NCI-H146 treated with DMSO at 0.1 percent for 48 hours (cell line): ENCODE results near the gene KLHDC7B.
"Not testable (repeated sequence)": the region's sequence is repeated elsewhere in the genome, so short reads cannot be mapped to it uniquely, and the experiment has no call there.

Experiments used
- DNase-seq: peaks from one replicate; lab custom pipeline; 2025; ENCODE audit not compliant: unreplicated experiment; lab: John Stamatoyannopoulos, UW

KLHDC7B gene

GRCh38 chr22:50517495-50518260, 28.0 kb upstream of the KLHDC7B start:
- no peak for DNase-seq

GRCh38 chr22:50518606-50519005, 27.1 kb upstream of the KLHDC7B start:
- no peak for DNase-seq

DNA sequence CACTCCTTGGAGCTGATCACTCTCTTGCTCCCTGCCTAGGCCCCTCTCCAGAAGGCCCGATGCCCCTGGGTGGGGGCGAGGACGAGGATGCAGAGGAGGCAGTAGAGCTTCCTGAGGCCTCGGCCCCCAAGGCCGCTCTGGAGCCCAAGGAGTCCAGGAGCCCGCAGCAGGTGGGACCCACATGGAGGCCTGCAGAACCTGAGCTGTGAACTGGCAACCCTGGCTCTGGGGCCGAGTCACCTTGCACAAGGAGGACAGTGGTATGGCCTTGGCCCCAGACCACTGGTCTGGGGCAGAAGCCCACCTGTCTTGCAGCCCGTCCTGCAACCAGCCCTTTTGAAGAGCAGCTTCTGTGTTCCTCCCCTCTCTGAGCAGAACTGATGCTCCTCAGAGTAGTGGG, 26.5 kb upstream of the KLHDC7B start:
- DNase-seq = no peak

DNA sequence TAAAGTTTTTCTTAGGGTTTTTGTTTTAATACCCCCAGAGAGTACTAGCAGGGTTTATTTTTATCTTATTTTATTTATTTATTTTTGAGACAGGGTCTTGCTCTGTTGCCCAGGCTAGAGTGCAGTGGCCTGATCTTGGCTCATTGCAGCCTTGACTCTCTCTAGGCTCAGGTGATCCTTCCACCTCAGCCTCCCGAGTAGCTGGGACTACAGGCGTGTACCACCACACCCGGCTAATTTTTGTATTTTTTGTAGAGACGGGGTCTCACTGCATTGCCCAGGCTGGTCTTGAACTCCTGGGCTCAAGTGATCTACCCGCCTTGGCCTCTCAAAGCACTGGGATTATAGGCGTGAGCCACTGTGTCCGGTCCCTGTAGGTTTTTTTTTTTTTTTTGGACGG, 25.5 kb upstream of the KLHDC7B start:
- DNase-seq = not testable (repeated sequence)

GRCh38 chr22:50520826-50521453, 24.8 kb upstream of the KLHDC7B start:
- DNase-seq = no peak

DNA sequence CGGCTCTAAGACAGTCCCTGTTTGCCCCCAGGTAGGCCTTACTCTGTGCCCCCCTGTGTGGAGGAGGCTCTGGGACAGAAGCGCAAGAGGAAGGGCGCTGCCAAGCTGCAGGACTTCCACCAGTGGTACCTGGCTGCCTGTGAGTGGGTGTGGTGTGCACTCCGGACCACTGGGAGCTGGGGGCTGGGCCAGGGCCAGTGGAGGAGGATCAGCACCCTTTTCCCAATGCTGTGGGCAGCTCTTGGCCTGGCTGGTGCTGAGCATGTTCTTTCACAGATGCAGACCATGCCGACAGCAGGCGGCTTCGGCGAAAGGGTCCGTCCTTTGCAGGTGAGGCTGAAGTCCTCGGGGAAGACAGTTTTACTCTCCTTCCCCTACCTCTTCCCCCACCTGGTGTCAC, 24.0 kb upstream of the KLHDC7B start:
- no peak for DNase-seq

DNA sequence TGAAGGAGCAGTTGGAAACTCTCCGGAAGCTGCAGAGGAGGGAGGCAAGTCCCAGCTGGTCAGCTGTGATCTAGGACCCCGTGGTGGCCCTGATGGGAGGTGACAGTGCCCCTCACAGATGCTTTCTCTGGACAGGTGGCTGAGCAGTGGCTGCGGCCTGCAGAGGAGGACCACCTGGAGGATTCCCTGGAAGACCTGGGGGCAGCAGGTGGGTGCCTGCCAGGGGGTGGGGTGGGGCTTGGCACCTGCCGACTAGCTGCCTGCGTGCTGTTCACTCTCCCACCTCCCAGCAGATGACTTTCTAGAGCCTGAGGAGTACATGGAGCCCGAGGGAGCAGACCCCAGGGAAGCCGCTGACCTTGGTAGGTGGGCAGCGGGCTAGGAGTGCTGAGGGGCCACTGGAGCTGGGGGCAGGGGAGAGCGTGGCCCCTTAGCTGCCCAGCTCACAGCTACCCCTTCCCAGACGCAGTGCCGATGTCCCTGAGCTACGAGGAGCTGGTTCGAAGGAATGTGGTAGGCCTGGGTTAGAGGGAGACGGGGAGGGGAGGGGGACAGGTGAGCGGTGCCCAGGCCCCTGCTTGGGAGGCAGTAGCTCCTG, 23.4 kb upstream of the KLHDC7B start:
- no peak for DNase-seq

DNA sequence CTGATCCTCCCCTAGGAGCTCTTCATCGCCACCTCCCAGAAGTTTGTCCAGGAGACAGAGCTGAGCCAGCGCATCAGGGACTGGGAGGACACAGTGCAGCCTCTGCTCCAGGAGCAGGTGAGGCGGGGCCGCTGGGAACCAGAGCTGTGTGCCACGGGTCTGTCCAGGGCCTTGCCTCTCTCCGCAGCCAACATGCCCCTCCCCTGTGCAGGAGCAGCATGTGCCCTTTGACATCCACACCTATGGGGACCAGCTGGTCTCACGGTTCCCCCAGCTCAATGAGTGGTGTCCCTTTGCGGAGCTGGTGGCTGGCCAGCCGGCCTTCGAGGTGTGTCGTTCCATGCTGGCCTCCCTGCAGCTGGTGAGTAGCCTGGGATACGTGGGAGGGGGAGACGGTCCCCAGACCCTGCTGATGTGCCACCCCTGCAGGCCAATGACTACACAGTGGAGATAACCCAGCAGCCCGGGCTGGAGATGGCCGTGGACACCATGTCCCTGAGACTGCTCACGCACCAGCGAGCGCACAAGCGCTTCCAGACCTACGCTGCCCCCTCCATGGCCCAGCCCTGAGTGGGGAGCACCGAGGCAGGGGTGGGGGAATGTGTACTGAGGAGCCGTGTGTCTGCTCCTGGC, 22.8 kb upstream of the KLHDC7B start:
- DNase-seq = no peak

DNA sequence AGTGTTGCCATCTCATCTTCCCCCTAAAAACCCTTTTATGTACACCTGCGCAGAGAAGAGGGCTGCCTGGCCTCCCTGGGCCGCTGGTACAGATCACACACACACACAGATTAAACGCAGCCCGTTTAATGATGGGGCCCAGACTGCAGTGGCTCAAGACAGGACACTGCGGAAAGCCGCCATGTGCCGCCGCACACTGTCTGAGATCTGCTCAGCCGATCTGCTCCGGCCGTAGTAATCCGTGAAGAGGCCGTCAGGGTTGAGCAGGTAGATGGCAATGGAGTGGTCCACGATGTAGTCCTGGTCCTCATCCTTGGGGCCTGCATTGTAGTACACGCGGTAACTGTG, 22.3 kb upstream of the KLHDC7B start:
- DNase-seq = no peak

DNA sequence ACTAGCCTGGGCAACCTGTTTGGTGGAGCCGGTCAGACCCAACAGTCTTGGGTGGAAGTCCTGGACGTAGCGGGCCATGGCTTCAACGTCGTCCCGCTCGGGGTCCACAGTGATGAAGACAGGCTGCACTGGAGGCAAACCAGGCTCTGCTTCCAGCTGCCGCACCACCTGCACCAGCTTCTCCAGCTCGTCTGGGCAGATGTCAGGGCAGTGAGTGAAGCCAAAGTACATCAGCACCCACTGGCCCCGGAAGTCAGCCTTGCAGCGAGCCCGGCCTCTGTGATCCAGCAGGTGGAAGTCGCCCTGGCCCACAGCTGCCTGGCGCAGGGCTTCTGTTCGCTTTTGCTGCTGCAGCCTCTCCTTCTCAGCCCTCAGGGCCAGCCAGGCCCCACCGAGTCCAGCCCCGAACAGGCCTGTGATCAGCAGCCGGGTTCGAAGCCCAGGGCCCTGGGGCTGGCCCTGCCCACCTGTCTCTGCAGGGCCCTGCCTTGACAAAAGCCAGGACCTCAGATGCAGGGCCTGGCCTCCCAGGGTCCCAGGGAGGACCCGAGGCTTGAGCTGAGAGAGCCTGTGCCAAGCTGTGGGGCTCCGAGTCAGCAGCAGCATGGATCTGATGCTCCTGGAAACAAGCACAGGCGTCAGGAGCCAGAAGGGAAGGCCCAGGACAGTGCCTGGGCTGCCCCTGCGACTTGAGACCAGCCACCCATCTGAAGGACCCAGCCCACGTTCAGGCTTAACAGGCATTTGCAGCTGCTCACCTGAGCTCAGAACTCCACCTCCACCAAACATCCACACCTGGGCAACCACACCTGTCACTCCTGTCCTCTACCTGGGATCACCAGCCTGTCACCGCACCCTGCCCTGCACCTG, 21.7 kb upstream of the KLHDC7B start:
- no peak for DNase-seq

DNA sequence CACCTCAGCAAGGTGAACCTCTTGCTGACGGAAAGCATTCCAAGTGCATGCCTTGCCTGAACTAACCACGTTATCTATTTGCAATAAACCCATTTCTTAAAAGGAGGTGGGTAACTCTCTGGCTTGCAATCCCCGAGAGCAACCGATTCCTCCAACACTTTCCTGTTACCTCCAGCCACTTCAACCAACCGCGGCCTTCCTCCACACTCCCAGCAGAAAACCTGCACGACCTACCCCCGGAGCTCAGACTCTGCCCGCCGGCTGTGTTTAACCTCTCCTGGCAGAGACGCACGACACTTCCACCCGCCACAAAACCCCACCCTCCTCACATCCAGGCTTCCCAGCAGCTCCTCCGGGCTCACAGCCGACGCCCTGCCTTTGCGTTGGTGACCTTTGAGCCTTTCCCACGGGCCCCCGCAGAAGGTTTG, 21.0 kb upstream of the KLHDC7B start:
- no peak for DNase-seq

DNA sequence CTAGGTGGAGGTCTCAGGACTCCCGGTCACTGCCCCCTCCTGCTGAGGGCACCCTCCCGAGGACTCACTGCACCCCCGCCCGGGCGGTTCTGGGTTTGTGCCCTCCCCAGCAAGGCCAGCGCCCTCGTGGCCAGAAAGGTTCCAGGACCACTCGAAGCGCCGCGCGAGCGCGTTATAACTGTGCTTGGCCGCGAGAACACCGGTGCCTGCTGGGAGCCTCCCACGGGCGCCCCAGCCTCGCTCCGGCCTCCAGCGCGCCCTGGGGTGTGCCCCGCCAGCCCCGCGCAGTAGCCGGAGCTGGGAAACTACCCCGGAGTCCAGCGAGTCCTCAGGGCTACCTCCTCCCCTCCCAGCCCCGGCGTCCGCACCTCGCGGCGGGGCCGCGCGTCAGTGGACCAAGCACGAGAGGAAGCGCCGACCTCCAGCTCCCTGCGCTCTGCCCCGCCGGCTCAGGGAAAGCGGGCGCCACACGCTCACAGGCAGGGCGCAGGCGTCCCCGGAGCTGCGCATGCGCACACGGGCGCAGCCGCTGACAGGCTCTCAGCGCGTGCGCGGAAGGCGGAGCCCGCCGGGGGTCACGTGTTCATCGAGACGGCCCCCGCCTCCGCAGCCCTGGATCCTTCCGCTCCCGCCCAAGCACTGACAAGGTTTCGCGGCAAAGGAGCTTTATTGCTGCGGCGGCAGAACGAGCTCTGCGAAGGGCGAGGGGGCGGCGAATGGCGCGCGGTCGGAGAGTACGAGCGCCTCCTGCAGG, 20.4 kb upstream of the KLHDC7B start, which contains the start of gene SCO2:
TSS of gene SCO2 (minus strand) at position 495 of the 754 bp plus-strand sequence. CDS start 1,187 bp downstream, outside the sequence.
- peak; percentile 77 for DNase-seq

GRCh38 chr22:50525858-50526107, 19.9 kb upstream of the KLHDC7B start:
- no peak for DNase-seq

DNA sequence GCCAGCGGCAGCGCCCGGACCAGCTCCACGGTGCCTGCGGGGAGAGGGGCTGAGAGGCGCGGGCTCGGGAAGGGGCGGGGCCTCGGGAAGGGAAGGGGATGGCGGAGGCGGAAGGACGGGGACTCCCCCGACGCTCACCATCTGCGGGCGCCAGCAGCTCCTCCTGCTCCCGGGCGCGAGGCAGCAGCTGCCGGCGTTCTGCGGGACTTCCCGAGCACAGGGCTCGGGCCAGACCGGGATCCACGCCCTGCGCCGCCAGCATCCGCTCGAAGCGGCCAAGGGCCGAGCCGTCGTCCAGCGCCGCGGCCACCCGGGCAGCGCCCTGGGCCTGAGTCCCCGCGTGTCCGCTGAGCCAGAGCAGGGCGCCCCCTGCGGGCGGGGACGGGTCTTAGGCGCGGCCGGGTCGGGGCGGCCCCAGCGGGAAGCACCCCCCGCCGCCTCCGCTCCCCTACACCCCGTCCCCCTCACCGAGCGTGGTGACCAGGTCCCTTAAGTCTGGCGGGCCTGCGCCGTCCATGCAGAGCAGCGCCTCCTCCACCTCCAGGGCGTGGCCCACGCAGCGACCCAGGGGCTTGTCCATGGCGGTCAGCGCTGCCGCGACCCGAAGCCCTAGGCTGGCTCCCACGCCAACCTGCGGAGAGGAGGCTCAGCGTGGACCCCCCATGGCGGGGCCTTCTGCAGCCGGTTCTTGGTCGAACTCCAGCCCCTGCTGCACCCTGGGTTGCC, 19.4 kb upstream of the KLHDC7B start:
- peak; percentile 33 for DNase-seq

- DNase-seq = peak; percentile 26
These were observed 18.6 kb upstream of the KLHDC7B start for GRCh38 chr22:50526834-50527801.

GRCh38 chr22:50527921-50528681, 17.6 kb upstream of the KLHDC7B start:
- no peak for DNase-seq

DNA sequence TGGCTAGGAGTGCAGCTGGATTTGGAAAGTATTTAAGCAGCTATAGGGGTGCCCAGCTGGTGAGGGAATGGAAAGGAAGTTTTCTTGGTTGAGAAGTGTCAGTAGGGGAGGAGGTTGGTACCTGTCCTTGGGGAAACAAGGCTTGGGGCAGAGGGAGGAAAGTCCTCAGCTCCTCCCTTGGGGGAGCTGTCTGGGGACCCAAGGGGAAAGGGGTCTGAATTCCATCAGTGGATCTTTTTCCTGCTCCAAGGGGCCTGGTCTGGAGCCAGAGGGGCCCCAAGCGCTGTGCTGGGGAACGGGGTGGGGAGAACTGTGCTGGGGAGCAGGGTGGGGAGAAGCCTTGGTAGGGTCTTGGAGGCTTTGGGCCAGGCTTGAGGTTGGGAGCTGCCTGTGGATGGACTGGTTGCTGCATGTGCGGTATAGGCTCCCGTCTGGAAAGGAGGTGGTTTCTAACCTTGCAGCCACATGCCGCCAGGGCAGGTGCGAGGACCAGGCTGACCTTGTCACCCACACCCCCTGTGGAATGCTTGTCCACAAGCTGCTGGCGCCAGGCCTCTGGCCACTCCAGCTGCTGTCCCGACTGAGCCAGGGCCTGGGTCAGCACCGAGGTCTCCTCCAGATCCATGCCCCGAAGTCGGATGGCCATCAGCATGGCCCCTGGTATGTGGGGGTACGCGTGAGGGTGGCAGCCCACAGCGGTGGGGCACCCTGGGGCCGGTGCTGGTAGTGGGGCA, 16.9 kb upstream of the KLHDC7B start:
- no peak for DNase-seq
